ENCODE results near the gene USP10. TPM values are rescaled to one million over a fixed set of nuclear protein-coding genes. Genes with fewer than 3 reads are reported as not detected.

Gene USP10
- total RNA-seq, 1 experiment from 2014 or later = 50.4 TPM

DNA sequence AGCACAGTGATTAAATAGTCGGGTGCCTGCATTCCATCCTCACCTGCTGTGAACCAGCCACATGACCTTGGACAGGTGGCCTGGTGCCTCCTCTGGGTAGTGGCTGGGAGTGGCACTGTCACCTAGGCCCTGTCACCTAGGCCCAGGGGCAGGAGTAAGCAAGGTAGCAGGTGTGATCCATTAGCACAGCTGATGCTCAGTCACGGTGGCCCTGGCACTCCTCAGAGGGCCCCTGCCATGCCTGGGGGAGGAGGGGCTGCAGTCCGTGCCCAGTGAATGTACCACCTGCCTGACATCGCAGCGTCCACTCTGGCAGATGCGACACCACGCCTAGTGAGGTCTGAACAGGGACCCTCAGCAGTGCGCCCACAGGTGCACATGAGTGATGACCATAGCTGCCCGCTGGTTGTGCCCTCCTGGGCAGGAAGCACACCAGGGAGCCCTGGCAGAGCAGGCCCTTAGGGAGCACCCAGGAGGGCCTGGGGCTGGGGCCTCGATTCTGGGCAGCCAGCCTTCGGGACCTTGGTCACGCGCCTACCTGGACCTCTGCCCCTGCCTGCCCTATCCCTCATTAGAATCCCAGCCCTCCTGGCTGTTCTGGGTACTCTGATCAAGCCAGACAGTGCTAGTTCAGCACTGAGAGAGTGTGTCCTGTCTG lies 86.9 kb downstream of the USP10 start:
- no peak for TF ChIP-seq EZH2phosphoT487 (IDR thresholded peaks at IDR 0.05; ENCODE audit: borderline replicate concordance, low read length)
- TF ChIP-seq, protein P1, sequence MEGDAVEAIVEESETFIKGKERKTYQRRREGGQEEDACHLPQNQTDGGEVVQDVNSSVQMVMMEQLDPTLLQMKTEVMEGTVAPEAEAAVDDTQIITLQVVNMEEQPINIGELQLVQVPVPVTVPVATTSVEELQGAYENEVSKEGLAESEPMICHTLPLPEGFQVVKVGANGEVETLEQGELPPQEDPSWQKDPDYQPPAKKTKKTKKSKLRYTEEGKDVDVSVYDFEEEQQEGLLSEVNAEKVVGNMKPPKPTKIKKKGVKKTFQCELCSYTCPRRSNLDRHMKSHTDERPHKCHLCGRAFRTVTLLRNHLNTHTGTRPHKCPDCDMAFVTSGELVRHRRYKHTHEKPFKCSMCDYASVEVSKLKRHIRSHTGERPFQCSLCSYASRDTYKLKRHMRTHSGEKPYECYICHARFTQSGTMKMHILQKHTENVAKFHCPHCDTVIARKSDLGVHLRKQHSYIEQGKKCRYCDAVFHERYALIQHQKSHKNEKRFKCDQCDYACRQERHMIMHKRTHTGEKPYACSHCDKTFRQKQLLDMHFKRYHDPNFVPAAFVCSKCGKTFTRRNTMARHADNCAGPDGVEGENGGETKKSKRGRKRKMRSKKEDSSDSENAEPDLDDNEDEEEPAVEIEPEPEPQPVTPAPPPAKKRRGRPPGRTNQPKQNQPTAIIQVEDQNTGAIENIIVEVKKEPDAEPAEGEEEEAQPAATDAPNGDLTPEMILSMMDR (conservative IDR thresholded peaks at IDR 0.05; ENCODE audit: low read depth, low read length) = no peak
- no peak for TF ChIP-seq EZH2 (IDR thresholded peaks at IDR 0.05; ENCODE audit: low read length, unreplicated experiment)
- ChIA-PET POLR2A (ENCODE audit: unreplicated experiment) (no interaction called here), CTCF (no interaction called here)
- no peaks in the 10 kb centered on the region for H3K9me2 ChIP-seq (replicated peaks; ENCODE audit: low read length)
- BruUV-seq (replicated peaks) = no TSS peak
- no peaks in the 10 kb centered on the region for H3K9me3 ChIP-seq (ENCODE audit: low read length)
- intact Hi-C loops (cut with micrococcal nuclease) = no loop called here
- H3K9ac ChIP-seq (ENCODE audit: low read length) = no peak overlapping the region
- ATAC-seq (no peak), DNase-seq (no peak)
- no peaks in the 10 kb centered on the region for H3K79me2 ChIP-seq (ENCODE audit: low read length)
- no peaks in the 10 kb centered on the region for H3K36me3 ChIP-seq (ENCODE audit: low read depth, low read length)
- H3K4me1 ChIP-seq (ENCODE audit: insufficient read depth, low read length) = no peaks in the 10 kb centered on the region
- no peaks in the 10 kb centered on the region for H3F3A ChIP-seq (ENCODE audit: low read length, unreplicated experiment)
- H3K27ac ChIP-seq (ENCODE audit: low read length) = no peak overlapping the region
- H4K20me1 ChIP-seq (ENCODE audit: low read length) = no peaks in the 10 kb centered on the region
- H2AFZ ChIP-seq (ENCODE audit: low read length) = no peak overlapping the region
- H3K27me3 ChIP-seq (ENCODE audit: low read length) = no peaks in the 10 kb centered on the region
- H3K4me3 ChIP-seq (ENCODE audit: low read length) = no peak overlapping the region
- H3K4me2 ChIP-seq (ENCODE audit: low read length) = no peak overlapping the region

DNA sequence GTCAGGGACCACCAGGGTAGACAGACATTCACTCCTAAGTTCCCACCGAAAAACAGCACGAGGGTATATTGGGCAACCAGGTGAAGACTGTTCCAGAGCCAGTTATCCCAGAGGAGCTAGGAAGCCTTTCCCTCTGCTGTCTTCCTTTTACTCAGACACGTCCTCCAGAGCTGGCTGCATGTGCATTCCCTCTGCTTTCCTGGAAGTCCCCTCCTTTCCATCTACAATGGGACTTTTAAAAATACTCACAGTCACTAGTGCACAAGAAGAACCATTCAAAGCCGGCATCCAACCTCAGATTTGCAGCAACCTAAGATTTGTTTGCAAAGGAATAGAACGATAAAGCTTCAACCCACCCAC lies 87.4 kb downstream of the USP10 start:
- H3K27ac ChIP-seq (ENCODE audit: low read length) = no peak overlapping the region
- TF ChIP-seq, protein P1 (conservative IDR thresholded peaks at IDR 0.05; ENCODE audit: low read depth, low read length) = no peak
- TF ChIP-seq EZH2 (IDR thresholded peaks at IDR 0.05; ENCODE audit: low read length, unreplicated experiment) = no peak
- no peak for TF ChIP-seq EZH2phosphoT487 (IDR thresholded peaks at IDR 0.05; ENCODE audit: borderline replicate concordance, low read length)
- intact Hi-C loops (cut with micrococcal nuclease) = no loop called here
- POLR2A ChIA-PET (ENCODE audit: unreplicated experiment) = no interaction called here
- no peaks in the 10 kb centered on the region for H3K9me3 ChIP-seq (ENCODE audit: low read length)
- DNase-seq (no peak), ATAC-seq (no peak)
- H2AFZ ChIP-seq (ENCODE audit: low read length) = no peak overlapping the region
- H3K79me2 ChIP-seq (ENCODE audit: low read length) = no peaks in the 10 kb centered on the region
- no peaks in the 10 kb centered on the region for H3K27me3 ChIP-seq (ENCODE audit: low read length)
- H3K9ac ChIP-seq (ENCODE audit: low read length) = no peak overlapping the region
- H4K20me1 ChIP-seq (ENCODE audit: low read length) = no peaks in the 10 kb centered on the region
- BruUV-seq (replicated peaks) = no TSS peak
- no peak overlapping the region for H3K4me2 ChIP-seq (ENCODE audit: low read length)
- no peaks in the 10 kb centered on the region for H3K36me3 ChIP-seq (ENCODE audit: low read depth, low read length)
- H3K9me2 ChIP-seq (replicated peaks; ENCODE audit: low read length) = no peaks in the 10 kb centered on the region
- no peak overlapping the region for H3K4me3 ChIP-seq (ENCODE audit: low read length)
- CTCF ChIA-PET = no interaction called here
- H3K4me1 ChIP-seq (ENCODE audit: insufficient read depth, low read length) = no peaks in the 10 kb centered on the region
- no peaks in the 10 kb centered on the region for H3F3A ChIP-seq (ENCODE audit: low read length, unreplicated experiment)

DNA sequence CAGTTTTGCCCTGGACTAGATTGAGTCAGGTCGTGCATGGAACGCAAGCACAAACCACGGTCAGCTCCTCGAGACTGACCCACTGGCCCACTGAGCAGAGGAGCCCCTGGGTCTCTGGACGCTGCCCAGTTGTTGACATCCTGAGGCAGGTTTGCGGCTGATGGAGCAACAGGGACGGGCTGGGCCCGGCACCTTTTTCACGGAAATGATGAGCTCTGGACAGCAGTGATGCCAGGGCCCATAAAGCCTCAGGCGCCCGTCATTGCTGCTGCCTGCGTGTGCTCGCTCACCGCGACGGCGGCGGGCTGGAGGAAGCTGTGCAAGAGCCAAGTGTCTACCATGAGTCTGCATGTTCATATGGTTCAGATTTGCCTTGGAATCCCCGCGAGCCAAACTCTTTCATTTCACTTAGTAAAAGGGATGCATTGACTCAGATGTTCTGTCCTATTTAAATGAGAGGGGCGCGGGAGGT lies 89.2 kb downstream of the USP10 start:
- no peak for ATAC-seq
- H3K4me1 ChIP-seq (ENCODE audit: insufficient read depth, low read length) = no peaks in the 10 kb centered on the region
- no peak for DNase-seq
- POLR2A ChIA-PET (ENCODE audit: unreplicated experiment) = no interaction called here
- intact Hi-C loops (cut with micrococcal nuclease) = no loop called here
- no peak overlapping the region for H3K4me2 ChIP-seq (ENCODE audit: low read length)
- H3K9me3 ChIP-seq (ENCODE audit: low read length) = no peaks in the 10 kb centered on the region
- H2AFZ ChIP-seq (ENCODE audit: low read length) = no peak overlapping the region
- H3K9me2 ChIP-seq (replicated peaks; ENCODE audit: low read length) = no peaks in the 10 kb centered on the region
- TF ChIP-seq EZH2phosphoT487 (IDR thresholded peaks at IDR 0.05; ENCODE audit: borderline replicate concordance, low read length) (no peak), EZH2 (IDR thresholded peaks at IDR 0.05; ENCODE audit: low read length, unreplicated experiment) (no peak)
- TF ChIP-seq, protein P1 (conservative IDR thresholded peaks at IDR 0.05; ENCODE audit: low read depth, low read length) = no peak
- BruUV-seq (replicated peaks) = no TSS peak
- H3K79me2 ChIP-seq (ENCODE audit: low read length) = no peaks in the 10 kb centered on the region
- H4K20me1 ChIP-seq (ENCODE audit: low read length) = no peaks in the 10 kb centered on the region
- H3K27me3 ChIP-seq (ENCODE audit: low read length) = no peaks in the 10 kb centered on the region
- no peak overlapping the region for H3K27ac ChIP-seq (ENCODE audit: low read length)
- CTCF ChIA-PET = no interaction called here
- H3F3A ChIP-seq (ENCODE audit: low read length, unreplicated experiment) = no peaks in the 10 kb centered on the region
- H3K36me3 ChIP-seq (ENCODE audit: low read depth, low read length) = no peaks in the 10 kb centered on the region
- no peak overlapping the region for H3K4me3 ChIP-seq (ENCODE audit: low read length)
- no peak overlapping the region for H3K9ac ChIP-seq (ENCODE audit: low read length)

Measured in PC-3 (cell line).